PC-9 (cell line): Measurements from ENCODE around the gene SPRY1.

Experiments
- CTCF ChIP-seq: fragments of 200-600 bp; sonication (generic); conservative IDR thresholded peaks from 2 replicates; pipeline ENCODE4 v1.6.1; 2017; ENCODE audit warnings: mixed run types, antibody characterized with exemption, mild to moderate bottlenecking, moderate library complexity
- EZH2 ChIP-seq: fragments of 200-600 bp; sonication (generic); IDR thresholded peaks from 2 replicates; pipeline ENCODE4 v1.8.0; 2017; ENCODE audit warnings: antibody characterized with exemption, low read depth

GRCh38 chr4:123390846-123391456 is 5.6 kb upstream of the SPRY1 start:
- TF ChIP-seq CTCF, result peak; percentile 76
- TF ChIP-seq EZH2, result no peak
